ENCODE data around the gene YWHAG.

DNA sequence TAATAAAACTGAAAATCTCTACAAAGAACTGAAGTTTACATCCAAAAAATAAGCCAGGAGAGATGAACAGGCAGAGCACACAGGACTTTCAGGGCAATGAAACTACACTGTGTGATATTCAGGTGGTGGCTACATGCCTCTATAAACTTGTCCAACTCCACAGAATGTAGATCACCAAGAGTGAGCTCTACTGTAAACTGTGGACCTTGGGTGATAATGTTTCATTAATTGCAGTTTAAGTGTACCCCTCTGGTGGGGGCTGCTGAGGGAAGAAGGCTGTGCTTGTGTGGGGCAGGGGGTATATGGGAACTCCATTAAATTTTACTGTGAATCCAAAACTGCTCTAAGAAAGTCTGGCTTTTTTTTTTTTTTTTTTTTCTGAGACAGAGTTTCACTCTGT is 22.7 kb downstream of the YWHAG start:
- TF ChIP-seq MAFK (IDR thresholded peaks at IDR 0.05; ENCODE audit: low read length) (no peak), PCBP1 (IDR thresholded peaks at IDR 0.05; ENCODE audit: low read depth, low read length, poor library complexity, severe bottlenecking) (no peak), EZH2 (IDR thresholded peaks at IDR 0.05; ENCODE audit: borderline replicate concordance, low read depth, low read length) (no peak), CBX5 (IDR thresholded peaks at IDR 0.05; ENCODE audit: borderline replicate concordance, low read depth) (no peak), RAD21 (CRISPR knock-in tag; conservative IDR thresholded peaks at IDR 0.05 in 1 of 2, IDR thresholded peaks at IDR 0.05 in 1 of 2) (no peak), KAT8 (IDR thresholded peaks at IDR 0.05; ENCODE audit: low read depth) (no peak)
- TF ChIP-seq, protein P1, sequence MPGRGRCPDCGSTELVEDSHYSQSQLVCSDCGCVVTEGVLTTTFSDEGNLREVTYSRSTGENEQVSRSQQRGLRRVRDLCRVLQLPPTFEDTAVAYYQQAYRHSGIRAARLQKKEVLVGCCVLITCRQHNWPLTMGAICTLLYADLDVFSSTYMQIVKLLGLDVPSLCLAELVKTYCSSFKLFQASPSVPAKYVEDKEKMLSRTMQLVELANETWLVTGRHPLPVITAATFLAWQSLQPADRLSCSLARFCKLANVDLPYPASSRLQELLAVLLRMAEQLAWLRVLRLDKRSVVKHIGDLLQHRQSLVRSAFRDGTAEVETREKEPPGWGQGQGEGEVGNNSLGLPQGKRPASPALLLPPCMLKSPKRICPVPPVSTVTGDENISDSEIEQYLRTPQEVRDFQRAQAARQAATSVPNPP (IDR thresholded peaks at IDR 0.05; ENCODE audit: borderline replicate concordance, insufficient read depth, insufficient read length), result no peak
- TF ChIP-seq, protein P2, sequence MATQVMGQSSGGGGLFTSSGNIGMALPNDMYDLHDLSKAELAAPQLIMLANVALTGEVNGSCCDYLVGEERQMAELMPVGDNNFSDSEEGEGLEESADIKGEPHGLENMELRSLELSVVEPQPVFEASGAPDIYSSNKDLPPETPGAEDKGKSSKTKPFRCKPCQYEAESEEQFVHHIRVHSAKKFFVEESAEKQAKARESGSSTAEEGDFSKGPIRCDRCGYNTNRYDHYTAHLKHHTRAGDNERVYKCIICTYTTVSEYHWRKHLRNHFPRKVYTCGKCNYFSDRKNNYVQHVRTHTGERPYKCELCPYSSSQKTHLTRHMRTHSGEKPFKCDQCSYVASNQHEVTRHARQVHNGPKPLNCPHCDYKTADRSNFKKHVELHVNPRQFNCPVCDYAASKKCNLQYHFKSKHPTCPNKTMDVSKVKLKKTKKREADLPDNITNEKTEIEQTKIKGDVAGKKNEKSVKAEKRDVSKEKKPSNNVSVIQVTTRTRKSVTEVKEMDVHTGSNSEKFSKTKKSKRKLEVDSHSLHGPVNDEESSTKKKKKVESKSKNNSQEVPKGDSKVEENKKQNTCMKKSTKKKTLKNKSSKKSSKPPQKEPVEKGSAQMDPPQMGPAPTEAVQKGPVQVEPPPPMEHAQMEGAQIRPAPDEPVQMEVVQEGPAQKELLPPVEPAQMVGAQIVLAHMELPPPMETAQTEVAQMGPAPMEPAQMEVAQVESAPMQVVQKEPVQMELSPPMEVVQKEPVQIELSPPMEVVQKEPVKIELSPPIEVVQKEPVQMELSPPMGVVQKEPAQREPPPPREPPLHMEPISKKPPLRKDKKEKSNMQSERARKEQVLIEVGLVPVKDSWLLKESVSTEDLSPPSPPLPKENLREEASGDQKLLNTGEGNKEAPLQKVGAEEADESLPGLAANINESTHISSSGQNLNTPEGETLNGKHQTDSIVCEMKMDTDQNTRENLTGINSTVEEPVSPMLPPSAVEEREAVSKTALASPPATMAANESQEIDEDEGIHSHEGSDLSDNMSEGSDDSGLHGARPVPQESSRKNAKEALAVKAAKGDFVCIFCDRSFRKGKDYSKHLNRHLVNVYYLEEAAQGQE (IDR thresholded peaks at IDR 0.05; ENCODE audit: borderline replicate concordance), result no peak
- TF ChIP-seq, protein P2 (CRISPR knock-in tag; IDR thresholded peaks at IDR 0.05; ENCODE audit: low read depth), result no peak
- TF ChIP-seq, protein P3, sequence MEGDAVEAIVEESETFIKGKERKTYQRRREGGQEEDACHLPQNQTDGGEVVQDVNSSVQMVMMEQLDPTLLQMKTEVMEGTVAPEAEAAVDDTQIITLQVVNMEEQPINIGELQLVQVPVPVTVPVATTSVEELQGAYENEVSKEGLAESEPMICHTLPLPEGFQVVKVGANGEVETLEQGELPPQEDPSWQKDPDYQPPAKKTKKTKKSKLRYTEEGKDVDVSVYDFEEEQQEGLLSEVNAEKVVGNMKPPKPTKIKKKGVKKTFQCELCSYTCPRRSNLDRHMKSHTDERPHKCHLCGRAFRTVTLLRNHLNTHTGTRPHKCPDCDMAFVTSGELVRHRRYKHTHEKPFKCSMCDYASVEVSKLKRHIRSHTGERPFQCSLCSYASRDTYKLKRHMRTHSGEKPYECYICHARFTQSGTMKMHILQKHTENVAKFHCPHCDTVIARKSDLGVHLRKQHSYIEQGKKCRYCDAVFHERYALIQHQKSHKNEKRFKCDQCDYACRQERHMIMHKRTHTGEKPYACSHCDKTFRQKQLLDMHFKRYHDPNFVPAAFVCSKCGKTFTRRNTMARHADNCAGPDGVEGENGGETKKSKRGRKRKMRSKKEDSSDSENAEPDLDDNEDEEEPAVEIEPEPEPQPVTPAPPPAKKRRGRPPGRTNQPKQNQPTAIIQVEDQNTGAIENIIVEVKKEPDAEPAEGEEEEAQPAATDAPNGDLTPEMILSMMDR (IDR thresholded peaks at IDR 0.05 in 2 of 3, conservative IDR thresholded peaks at IDR 0.05 in 1 of 3; ENCODE audit: insufficient read depth in 2 of 3, low read depth in 1 of 3, low read length in 3 of 3), result no peak
